ENCODE data around the gene WDFY4. TPM values are rescaled to one million over a fixed set of nuclear protein-coding genes. Genes with fewer than 3 reads are reported as not detected.
A peak's percentile ranks its signal among the peaks of the same experiment; 100 is the strongest.

The WDFY4 gene
- total RNA-seq, 1 donor from 2014 or later = 0.25 TPM

- Mint-ChIP-seq H3K4me1 (ENCODE audit: low read depth, unreplicated experiment) (peaks cover 12% of the 10 kb centered on the region), H3K27ac (ENCODE audit: unreplicated experiment) (peak overlapping the region; percentile 98), H3K9me3 (ENCODE audit: unreplicated experiment) (peaks cover 5% of the 10 kb centered on the region), H3K36me3 (ENCODE audit: low read depth, unreplicated experiment) (no peaks in the 10 kb centered on the region), H3K4me3 (ENCODE audit: unreplicated experiment) (peak overlapping the region; percentile 27), H3K27me3 (ENCODE audit: low read depth, unreplicated experiment) (no peaks in the 10 kb centered on the region)
- Histone ChIP-seq H3K36me3 (ENCODE audit: insufficient read depth, low read length) (no peaks in the 10 kb centered on the region), H3K27ac (ENCODE audit: low read depth, low read length) (peak overlapping the region; percentile 51), H3K27me3 (ENCODE audit: insufficient read depth, low read length) (no peaks in the 10 kb centered on the region), H2AFZ (ENCODE audit: low read depth, low read length) (no peak overlapping the region), H3K4me2 (ENCODE audit: low read length) (peak overlapping the region; percentile 42), H3K9me3 (ENCODE audit: insufficient read depth, low read depth, low read length) (no peaks in the 10 kb centered on the region), H3K9ac (ENCODE audit: low read length) (no peak overlapping the region), H3K4me1 (ENCODE audit: insufficient read depth, low read length) (peaks cover 8% of the 10 kb centered on the region), H4K20me1 (ENCODE audit: insufficient read depth, low read length) (no peaks in the 10 kb centered on the region), H3K4me3 (ENCODE audit: insufficient read depth, low read depth, low read length) (no peak overlapping the region), H3K79me2 (ENCODE audit: insufficient read depth, low read length) (no peaks in the 10 kb centered on the region)
- DNase-seq (ENCODE audit: low read depth) = peak; percentile 9
- no peak for FAIRE-seq
- no peak for TF ChIP-seq EZH2 (IDR thresholded peaks at IDR 0.05; ENCODE audit: insufficient read depth, low read length)
- no peak for TF ChIP-seq CTCF (IDR thresholded peaks at IDR 0.05; ENCODE audit: insufficient read depth, low read depth, low read length)
Observed at GRCh38 chr10:48811917-48812316, 127.2 kb downstream of the WDFY4 start.

- no peak overlapping the region for H3K4me3 ChIP-seq (ENCODE audit: insufficient read depth, low read depth, low read length)
- no peaks in the 10 kb centered on the region for H3K79me2 ChIP-seq (ENCODE audit: insufficient read depth, low read length)
- H3K9ac ChIP-seq (ENCODE audit: low read length) = no peak overlapping the region
- no peaks in the 10 kb centered on the region for H3K36me3 Mint-ChIP-seq (ENCODE audit: low read depth, unreplicated experiment)
- H3K4me1 ChIP-seq (ENCODE audit: insufficient read depth, low read length) = peaks cover 8% of the 10 kb centered on the region
- FAIRE-seq = no peak
- no peak overlapping the region for H3K4me2 ChIP-seq (ENCODE audit: low read length)
- no peaks in the 10 kb centered on the region for H4K20me1 ChIP-seq (ENCODE audit: insufficient read depth, low read length)
- no peaks in the 10 kb centered on the region for H3K27me3 Mint-ChIP-seq (ENCODE audit: low read depth, unreplicated experiment)
- no peaks in the 10 kb centered on the region for H3K36me3 ChIP-seq (ENCODE audit: insufficient read depth, low read length)
- H2AFZ ChIP-seq (ENCODE audit: low read depth, low read length) = no peak overlapping the region
- H3K27me3 ChIP-seq (ENCODE audit: insufficient read depth, low read length) = no peaks in the 10 kb centered on the region
- peaks cover 5% of the 10 kb centered on the region for H3K9me3 Mint-ChIP-seq (ENCODE audit: unreplicated experiment)
- DNase-seq (ENCODE audit: low read depth) = no peak
- TF ChIP-seq CTCF (IDR thresholded peaks at IDR 0.05; ENCODE audit: insufficient read depth, low read depth, low read length) (no peak), EZH2 (IDR thresholded peaks at IDR 0.05; ENCODE audit: insufficient read depth, low read length) (no peak)
- H3K4me1 Mint-ChIP-seq (ENCODE audit: low read depth, unreplicated experiment) = peaks cover 12% of the 10 kb centered on the region
- H3K4me3 Mint-ChIP-seq (ENCODE audit: unreplicated experiment) = no peak overlapping the region
- no peaks in the 10 kb centered on the region for H3K9me3 ChIP-seq (ENCODE audit: insufficient read depth, low read depth, low read length)
- no peak overlapping the region for H3K27ac Mint-ChIP-seq (ENCODE audit: unreplicated experiment)
- no peak overlapping the region for H3K27ac ChIP-seq (ENCODE audit: low read depth, low read length)
Observed at GRCh38 chr10:48813291-48813690, 128.6 kb downstream of the WDFY4 start.

GRCh38 chr10:48813825-48814224 is 129.2 kb downstream of the WDFY4 start:
- no peaks in the 10 kb centered on the region for H3K9me3 ChIP-seq (ENCODE audit: insufficient read depth, low read depth, low read length)
- no peak overlapping the region for H3K9ac ChIP-seq (ENCODE audit: low read length)
- no peaks in the 10 kb centered on the region for H3K27me3 ChIP-seq (ENCODE audit: insufficient read depth, low read length)
- DNase-seq (ENCODE audit: low read depth) (no peak), FAIRE-seq (no peak)
- no peaks in the 10 kb centered on the region for H3K36me3 ChIP-seq (ENCODE audit: insufficient read depth, low read length)
- no peak overlapping the region for H3K27ac Mint-ChIP-seq (ENCODE audit: unreplicated experiment)
- H3K4me1 ChIP-seq (ENCODE audit: insufficient read depth, low read length) = peaks cover 8% of the 10 kb centered on the region
- H4K20me1 ChIP-seq (ENCODE audit: insufficient read depth, low read length) = no peaks in the 10 kb centered on the region
- H3K36me3 Mint-ChIP-seq (ENCODE audit: low read depth, unreplicated experiment) = no peaks in the 10 kb centered on the region
- no peak overlapping the region for H3K4me3 Mint-ChIP-seq (ENCODE audit: unreplicated experiment)
- no peak overlapping the region for H3K27ac ChIP-seq (ENCODE audit: low read depth, low read length)
- H3K27me3 Mint-ChIP-seq (ENCODE audit: low read depth, unreplicated experiment) = no peaks in the 10 kb centered on the region
- no peak overlapping the region for H3K4me2 ChIP-seq (ENCODE audit: low read length)
- no peak overlapping the region for H2AFZ ChIP-seq (ENCODE audit: low read depth, low read length)
- TF ChIP-seq CTCF (IDR thresholded peaks at IDR 0.05; ENCODE audit: insufficient read depth, low read depth, low read length) (no peak), EZH2 (IDR thresholded peaks at IDR 0.05; ENCODE audit: insufficient read depth, low read length) (no peak)
- no peaks in the 10 kb centered on the region for H3K79me2 ChIP-seq (ENCODE audit: insufficient read depth, low read length)
- H3K9me3 Mint-ChIP-seq (ENCODE audit: unreplicated experiment) = peaks cover 5% of the 10 kb centered on the region
- H3K4me1 Mint-ChIP-seq (ENCODE audit: low read depth, unreplicated experiment) = peaks cover 12% of the 10 kb centered on the region
- no peak overlapping the region for H3K4me3 ChIP-seq (ENCODE audit: insufficient read depth, low read depth, low read length)

Data from astrocyte (in vitro differentiated cells and primary cell).